Lung (tissue), 12 donors: Measurements from ENCODE around the gene PTPRG. TPM values are rescaled to one million over a fixed set of nuclear protein-coding genes. Genes with fewer than 3 reads are reported as not detected.

ENCODE experiments used
- ATAC-seq: fragments of 200-7000 bp; cut with Tn5 transposase; one replicate; pipeline ENCODE4 v1.9.1; 2020; ENCODE audit warnings: moderate number of reproducible peaks; ENCODE audit not compliant: insufficient read depth, low FRiP score
- DNase-seq, 3 donors: peaks; one replicate each; pipeline ENCODE4 v3.0.0-alpha.2; 2013 to 2017
- H3K27ac ChIP-seq, 2 donors: one replicate each; pipeline ENCODE4 v1.5.1; 2013; ENCODE audit warnings: mild to moderate bottlenecking in 2 of 2, moderate library complexity in 2 of 2, control low read depth in 1 of 2, inconsistent platforms in 1 of 2, low read depth in 1 of 2, low read length in 1 of 2
- H3K27me3 ChIP-seq, 3 donors: one replicate each; pipeline ENCODE4 v1.5.1; 2013; ENCODE audit warnings: low read length in 2 of 3; ENCODE audit not compliant: control insufficient read depth in 3 of 3, insufficient read depth in 3 of 3
- H3K36me3 ChIP-seq, 4 donors: one replicate each; pipeline ENCODE4 v1.5.1; 2013; ENCODE audit warnings: low read length in 4 of 4, mild to moderate bottlenecking in 1 of 4, moderate library complexity in 1 of 4; ENCODE audit not compliant: control insufficient read depth in 4 of 4, insufficient read depth in 4 of 4
- H3K4me1 ChIP-seq, 5 donors: one replicate each; pipeline ENCODE4 v1.5.1; 2013; ENCODE audit warnings: low read length in 5 of 5, mild to moderate bottlenecking in 2 of 5, moderate library complexity in 1 of 5; ENCODE audit not compliant: control insufficient read depth in 5 of 5, insufficient read depth in 5 of 5
- H3K4me3 ChIP-seq: one replicate; pipeline ENCODE4 v1.5.1; 2013; ENCODE audit warnings: mild to moderate bottlenecking, control low read depth, moderate library complexity
- H3K9ac ChIP-seq, 2 donors: one replicate each; pipeline ENCODE4 v1.5.1; 2013; ENCODE audit warnings: low read length in 2 of 2, control low read depth in 1 of 2; ENCODE audit not compliant: insufficient read depth in 1 of 2
- H3K9me3 ChIP-seq, 4 donors: one replicate each; pipeline ENCODE4 v1.5.1; 2013; ENCODE audit warnings: low read length in 3 of 4, mild to moderate bottlenecking in 1 of 4, moderate library complexity in 1 of 4; ENCODE audit not compliant: control insufficient read depth in 4 of 4, insufficient read depth in 3 of 4
- CTCF ChIP-seq: IDR thresholded peaks from 2 replicates; pipeline ENCODE4 v1.5.1; 2012; ENCODE audit warnings: mild to moderate bottlenecking; ENCODE audit errors: control extremely low read depth, extremely low read depth
- WGBS, 2 donors: extraction: QIAGEN DNeasy Blood & Tissue Kit; methylation state at CpG; one replicate each; pipeline ENCODE4 v1.1.7; 2013; 5-methylcytosine and 5-hydroxymethylcytosine counted together
- polyA plus RNA-seq, 2 donors: library from polyadenylated mRNA; stranded (reverse); fragments of 200-250 nt; gene quantifications; one replicate each; pipeline ENCODE4 v1.2.1, GENCODE V29; 2013
- total RNA-seq, 2 donors: library from RNA; depleted of rRNA in 1 of 2; stranded (reverse); fragments of >200 nt in 1 of 2; gene quantifications; one replicate each; pipeline ENCODE4 v1.2.1, GENCODE V29; 2014 to 2021
- donor health status: control.
- donor health status: control.
- donor health status: Bipolar disorder and iron deficiency.
- donor health status: healthy.
- donor health status: DM: yes; HTN: yes; CAD: no.

The PTPRG gene
- total and polyA plus RNA-seq, 4 donors, result 8.5 to 131 (median 75.9) TPM

- no peak for TF ChIP-seq CTCF
- H3K27me3 ChIP-seq, result no peaks in the 10 kb centered on the region
- H3K4me1 ChIP-seq, result peaks cover 0 to 39% (median 20%) of the 10 kb centered on the region in 5 donors
- H3K9me3 ChIP-seq, result no peaks in the 10 kb centered on the region
- ATAC-seq (no peak), DNase-seq (peak in 1 of 3 donors; percentile 66)
- H3K27ac ChIP-seq, result peak overlapping the region in 1 of 2 donors; percentile 65
- no peak overlapping the region for H3K9ac ChIP-seq
- H3K36me3 ChIP-seq, result no peaks in the 10 kb centered on the region
- H3K4me3 ChIP-seq, result no peak overlapping the region
- WGBS, 2 donors, result 46 to 77% methylated on average over 3 of the region's 3 CpGs
Measured at GRCh38 chr3:61926923-61927322, 365.6 kb downstream of the PTPRG start.

GRCh38 chr3:61927332-61927731, 366.0 kb downstream of the PTPRG start:
- H3K27me3 ChIP-seq, result no peaks in the 10 kb centered on the region
- no peak overlapping the region for H3K4me3 ChIP-seq
- peaks cover 0 to 39% (median 20%) of the 10 kb centered on the region in 5 donors for H3K4me1 ChIP-seq
- ATAC-seq (no peak), DNase-seq (peak; percentile 90 to 97 (median 95))
- no peak for TF ChIP-seq CTCF
- no peaks in the 10 kb centered on the region for H3K9me3 ChIP-seq
- WGBS, 2 donors, result 57 to 71% methylated on average over 3 of the region's 3 CpGs
- H3K36me3 ChIP-seq, result no peaks in the 10 kb centered on the region
- H3K27ac ChIP-seq, result peak overlapping the region in 1 of 2 donors; percentile 47
- H3K9ac ChIP-seq, result peak overlapping the region in 1 of 2 donors; percentile 8

GRCh38 chr3:61928039-61928438, 366.7 kb downstream of the PTPRG start:
- WGBS, 2 donors, result 61 to 72% methylated on average over 3 of the region's 3 CpGs
- Histone ChIP-seq H3K27me3 (no peaks in the 10 kb centered on the region), H3K9ac (peak overlapping the region in 1 of 2 donors; percentile 8), H3K36me3 (no peaks in the 10 kb centered on the region), H3K4me3 (no peak overlapping the region), H3K9me3 (no peaks in the 10 kb centered on the region), H3K4me1 (peaks cover 0 to 39% (median 20%) of the 10 kb centered on the region in 5 donors), H3K27ac (peak overlapping the region; percentile 47 to 49)
- no peak for TF ChIP-seq CTCF
- DNase-seq (no peak), ATAC-seq (no peak)

GRCh38 chr3:61928776-61929314, 367.5 kb downstream of the PTPRG start:
- DNase-seq, result no peak
- Histone ChIP-seq H3K36me3 (no peaks in the 10 kb centered on the region), H3K27me3 (no peaks in the 10 kb centered on the region), H3K27ac (no peak overlapping the region), H3K4me1 (peaks cover 0 to 39% (median 20%) of the 10 kb centered on the region in 5 donors), H3K9ac (no peak overlapping the region), H3K4me3 (no peak overlapping the region), H3K9me3 (peaks cover 0 to 2% (median 0%) of the 10 kb centered on the region in 4 donors)
- WGBS, 2 donors, result 75 to 79% methylated on average over 4 of the region's 4 CpGs
- no peak for ATAC-seq
- TF ChIP-seq CTCF, result no peak
